Measurements from ENCODE around the gene SLC7A8. TPM values are rescaled to one million over a fixed set of nuclear protein-coding genes. Genes with fewer than 3 reads are reported as not detected.

The SLC7A8 gene
- total and polyA plus RNA-seq, 7 experiments from 2014 or later = 0.36 to 7.7 (median 2.5) TPM

GRCh38 chr14:23148591-23149249, 34.7 kb downstream of the SLC7A8 start:
- intact Hi-C loops (cut with micrococcal nuclease) = no loop called here
- H3K9me3 ChIP-seq (ENCODE audit: control insufficient read depth in 2 of 3, low read length in 3 of 3) = no peaks in the 10 kb centered on the region
- H3K9me3 Mint-ChIP-seq = no peaks in the 10 kb centered on the region
- peaks cover 0 to 11% (median 3%) of the 10 kb centered on the region in 5 donors for H3K36me3 Mint-ChIP-seq
- peaks cover 0 to 19% (median 9%) of the 10 kb centered on the region in 5 donors for H3K27me3 Mint-ChIP-seq
- peaks cover 0 to 8% of the 10 kb centered on the region in 2 donors for H3K4me1 ChIP-seq (ENCODE audit: control insufficient read depth in 2 of 2, insufficient read depth in 2 of 2, low read length in 2 of 2)
- H3K27me3 ChIP-seq (ENCODE audit: control insufficient read depth in 2 of 2, insufficient read depth in 2 of 2, low read length in 2 of 2) = no peaks in the 10 kb centered on the region
- H3K4me3 ChIP-seq (ENCODE audit: low read length) = no peak overlapping the region
- no peak overlapping the region for H3K4me3 Mint-ChIP-seq
- ChIA-PET CTCF (interaction anchor here (1.2 kb wide), 1 partner anchor 32 kb away, joined by 3 read pairs; no protein-coding TSS in a partner anchor), POLR2A (no interaction called here)
- no peak overlapping the region for H3K27ac Mint-ChIP-seq
- DNase-seq = no peak
- ATAC-seq = no peak
- no peak overlapping the region for H3K27ac ChIP-seq (ENCODE audit: low read depth, low read length)
- no peaks in the 10 kb centered on the region for H3K36me3 ChIP-seq (ENCODE audit: control insufficient read depth in 2 of 3, insufficient read depth in 3 of 3, low read length in 3 of 3)
- peaks cover under 1 to 12% (median 8%) of the 10 kb centered on the region in 7 donors for H3K4me1 Mint-ChIP-seq

- H3K4me3 ChIP-seq (ENCODE audit: low read length) = no peak overlapping the region
- H3K4me1 Mint-ChIP-seq = peaks cover 0 to 6% (median 0%) of the 10 kb centered on the region in 7 donors
- H3K9me3 ChIP-seq (ENCODE audit: control insufficient read depth in 2 of 3, low read length in 3 of 3) = no peaks in the 10 kb centered on the region
- ChIA-PET CTCF (no interaction called here), POLR2A (no interaction called here)
- no peaks in the 10 kb centered on the region for H3K9me3 Mint-ChIP-seq
- H3K27me3 Mint-ChIP-seq = peaks cover 0 to 15% (median 11%) of the 10 kb centered on the region in 5 donors
- intact Hi-C loops (cut with micrococcal nuclease) = no loop called here
- no peaks in the 10 kb centered on the region for H3K27me3 ChIP-seq (ENCODE audit: control insufficient read depth in 2 of 2, insufficient read depth in 2 of 2, low read length in 2 of 2)
- H3K27ac Mint-ChIP-seq = no peak overlapping the region
- ATAC-seq = no peak
- no peak overlapping the region for H3K27ac ChIP-seq (ENCODE audit: low read depth, low read length)
- no peaks in the 10 kb centered on the region for H3K36me3 ChIP-seq (ENCODE audit: control insufficient read depth in 2 of 3, insufficient read depth in 3 of 3, low read length in 3 of 3)
- peaks cover 0 to 11% (median 3%) of the 10 kb centered on the region in 5 donors for H3K36me3 Mint-ChIP-seq
- no peak for DNase-seq
- H3K4me1 ChIP-seq (ENCODE audit: control insufficient read depth in 2 of 2, insufficient read depth in 2 of 2, low read length in 2 of 2) = no peaks in the 10 kb centered on the region
- H3K4me3 Mint-ChIP-seq = no peak overlapping the region
Observed at GRCh38 chr14:23147676-23148075, 35.8 kb downstream of the SLC7A8 start.

DNA sequence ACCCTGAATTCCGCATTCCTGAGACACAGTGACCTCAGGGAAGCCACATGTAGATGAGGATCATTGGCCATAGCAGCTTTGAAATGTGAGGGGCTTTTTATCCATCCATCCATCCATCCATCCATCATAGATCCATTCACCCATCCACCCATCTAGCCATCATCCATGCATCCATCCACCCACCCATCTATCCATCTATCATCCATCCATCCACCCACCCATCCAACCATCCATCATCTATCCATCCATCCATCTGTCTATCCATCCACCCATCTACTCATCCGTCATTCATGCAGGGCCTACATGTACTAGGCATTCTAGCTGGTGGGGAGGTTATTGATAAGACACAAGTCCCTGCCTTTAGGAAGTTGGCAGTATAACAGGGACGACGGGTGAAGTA, 36.5 kb downstream of the SLC7A8 start:
- Mint-ChIP-seq H3K27me3 (peaks cover 0 to 15% (median 11%) of the 10 kb centered on the region in 5 donors), H3K36me3 (peaks cover 0 to 11% (median 3%) of the 10 kb centered on the region in 5 donors), H3K4me3 (no peak overlapping the region), H3K4me1 (peaks cover 0 to 6% (median 0%) of the 10 kb centered on the region in 7 donors), H3K9me3 (no peaks in the 10 kb centered on the region), H3K27ac (peak overlapping the region in 1 of 9 donors; percentile 11)
- H3K4me1 ChIP-seq (ENCODE audit: control insufficient read depth in 2 of 2, insufficient read depth in 2 of 2, low read length in 2 of 2) = no peaks in the 10 kb centered on the region
- ATAC-seq (no peak), DNase-seq (no peak)
- intact Hi-C loops (cut with micrococcal nuclease) = no loop called here
- H3K27me3 ChIP-seq (ENCODE audit: control insufficient read depth in 2 of 2, insufficient read depth in 2 of 2, low read length in 2 of 2) = no peaks in the 10 kb centered on the region
- H3K27ac ChIP-seq (ENCODE audit: low read depth, low read length) = no peak overlapping the region
- CTCF ChIA-PET = no interaction called here
- no peaks in the 10 kb centered on the region for H3K9me3 ChIP-seq (ENCODE audit: control insufficient read depth in 2 of 3, low read length in 3 of 3)
- POLR2A ChIA-PET = no interaction called here
- no peak overlapping the region for H3K4me3 ChIP-seq (ENCODE audit: low read length)
- no peaks in the 10 kb centered on the region for H3K36me3 ChIP-seq (ENCODE audit: control insufficient read depth in 2 of 3, insufficient read depth in 3 of 3, low read length in 3 of 3)

DNA sequence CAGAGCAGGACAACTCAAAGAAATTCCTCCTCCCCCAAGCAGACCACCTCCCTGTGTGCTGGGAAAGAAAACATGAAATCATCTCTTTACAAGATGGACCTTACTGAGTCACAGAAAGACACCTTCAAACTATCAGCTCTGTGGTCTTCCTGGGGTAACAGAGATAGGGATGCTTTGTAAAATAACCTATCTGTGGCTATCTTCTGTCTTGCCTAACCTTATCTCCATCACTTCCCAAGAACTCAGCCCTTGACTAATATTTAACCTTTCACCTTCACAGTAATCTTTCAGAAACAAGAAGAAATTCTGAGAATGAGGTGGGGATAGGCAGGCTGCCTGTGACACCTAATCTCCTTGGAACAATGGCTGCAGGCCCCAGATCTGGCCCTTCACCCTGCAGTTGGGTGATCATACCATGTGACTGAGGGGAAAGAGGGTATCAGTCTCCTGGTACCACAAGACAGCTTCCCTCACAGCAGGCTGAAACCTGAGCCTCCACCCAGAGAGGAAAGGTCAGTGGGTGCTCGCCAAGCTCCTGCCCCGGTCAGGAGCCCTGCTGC, 37.0 kb downstream of the SLC7A8 start:
- POLR2A ChIA-PET = no interaction called here
- Histone ChIP-seq H3K9me3 (ENCODE audit: control insufficient read depth in 2 of 3, low read length in 3 of 3) (no peaks in the 10 kb centered on the region), H3K27me3 (ENCODE audit: control insufficient read depth in 2 of 2, insufficient read depth in 2 of 2, low read length in 2 of 2) (no peaks in the 10 kb centered on the region), H3K36me3 (ENCODE audit: control insufficient read depth in 2 of 3, insufficient read depth in 3 of 3, low read length in 3 of 3) (no peaks in the 10 kb centered on the region), H3K4me3 (ENCODE audit: low read length) (no peak overlapping the region), H3K4me1 (ENCODE audit: control insufficient read depth in 2 of 2, insufficient read depth in 2 of 2, low read length in 2 of 2) (no peaks in the 10 kb centered on the region), H3K27ac (ENCODE audit: low read depth, low read length) (no peak overlapping the region)
- intact Hi-C loops (cut with micrococcal nuclease) = no loop called here
- no peak overlapping the region for H3K4me3 Mint-ChIP-seq
- no peak overlapping the region for H3K27ac Mint-ChIP-seq
- CTCF ChIA-PET = no interaction called here
- peaks cover 0 to 11% (median 3%) of the 10 kb centered on the region in 5 donors for H3K36me3 Mint-ChIP-seq
- no peak for DNase-seq
- peaks cover 0 to 15% (median 11%) of the 10 kb centered on the region in 5 donors for H3K27me3 Mint-ChIP-seq
- H3K4me1 Mint-ChIP-seq = peaks cover 0 to 6% (median 0%) of the 10 kb centered on the region in 7 donors
- peak; percentile 54 for ATAC-seq
- no peaks in the 10 kb centered on the region for H3K9me3 Mint-ChIP-seq

GRCh38 chr14:23145794-23146350, 37.6 kb downstream of the SLC7A8 start:
- no peak for ATAC-seq
- Histone ChIP-seq H3K4me3 (ENCODE audit: low read length) (no peak overlapping the region), H3K4me1 (ENCODE audit: control insufficient read depth in 2 of 2, insufficient read depth in 2 of 2, low read length in 2 of 2) (no peaks in the 10 kb centered on the region), H3K27ac (ENCODE audit: low read depth, low read length) (no peak overlapping the region), H3K27me3 (ENCODE audit: control insufficient read depth in 2 of 2, insufficient read depth in 2 of 2, low read length in 2 of 2) (no peaks in the 10 kb centered on the region), H3K36me3 (ENCODE audit: control insufficient read depth in 2 of 3, insufficient read depth in 3 of 3, low read length in 3 of 3) (no peaks in the 10 kb centered on the region), H3K9me3 (ENCODE audit: control insufficient read depth in 2 of 3, low read length in 3 of 3) (no peaks in the 10 kb centered on the region)
- no peak overlapping the region for H3K27ac Mint-ChIP-seq
- DNase-seq = no peak
- H3K4me3 Mint-ChIP-seq = no peak overlapping the region
- peaks cover 0 to 6% (median 0%) of the 10 kb centered on the region in 7 donors for H3K4me1 Mint-ChIP-seq
- ChIA-PET POLR2A (no interaction called here), CTCF (no interaction called here)
- no peaks in the 10 kb centered on the region for H3K9me3 Mint-ChIP-seq
- H3K27me3 Mint-ChIP-seq = peaks cover 0 to 15% (median 11%) of the 10 kb centered on the region in 5 donors
- peaks cover 0 to 11% (median 3%) of the 10 kb centered on the region in 5 donors for H3K36me3 Mint-ChIP-seq
- intact Hi-C loops (cut with micrococcal nuclease) = no loop called here

GRCh38 chr14:23143911-23144310, 39.5 kb downstream of the SLC7A8 start:
- H3K9me3 Mint-ChIP-seq = no peaks in the 10 kb centered on the region
- CTCF ChIA-PET = interaction anchor here (0.5 to 1.7 kb wide), 2 partner anchors 24 to 42 kb away, joined by 3 to 9 read pairs; no protein-coding TSS in a partner anchor

More at GRCh38 chr14:23143911-23144310, 39.5 kb downstream of the SLC7A8 start:
- DNase-seq (no peak), ATAC-seq (no peak)
- Histone ChIP-seq H3K9me3 (ENCODE audit: control insufficient read depth in 2 of 3, low read length in 3 of 3) (no peaks in the 10 kb centered on the region), H3K36me3 (ENCODE audit: control insufficient read depth in 2 of 3, insufficient read depth in 3 of 3, low read length in 3 of 3) (no peaks in the 10 kb centered on the region), H3K4me1 (ENCODE audit: control insufficient read depth in 2 of 2, insufficient read depth in 2 of 2, low read length in 2 of 2) (no peaks in the 10 kb centered on the region), H3K27ac (ENCODE audit: low read depth, low read length) (no peak overlapping the region), H3K4me3 (ENCODE audit: low read length) (no peak overlapping the region), H3K27me3 (ENCODE audit: control insufficient read depth in 2 of 2, insufficient read depth in 2 of 2, low read length in 2 of 2) (no peaks in the 10 kb centered on the region)
- H3K36me3 Mint-ChIP-seq = peaks cover 0 to 7% (median 0%) of the 10 kb centered on the region in 5 donors
- POLR2A ChIA-PET = no interaction called here
- H3K4me3 Mint-ChIP-seq = no peak overlapping the region
- intact Hi-C loops (cut with micrococcal nuclease) = no loop called here
- H3K27me3 Mint-ChIP-seq = peaks cover 0 to 18% (median 6%) of the 10 kb centered on the region in 5 donors
- no peak overlapping the region for H3K27ac Mint-ChIP-seq
- peaks cover 0 to 6% (median 0%) of the 10 kb centered on the region in 7 donors for H3K4me1 Mint-ChIP-seq
